GM23338 (cell line): ENCODE results near the gene PRELID1. TPM values are rescaled to one million over a fixed set of nuclear protein-coding genes. Genes with fewer than 3 reads are reported as not detected.

Source experiments
- ATAC-seq: fragments of 200-7000 bp; cut with Tn5 transposase; 3 replicates; pipeline ENCODE4 v1.9.1; 2020
- DNase-seq: peaks from one replicate; pipeline ENCODE4 v3.0.0-alpha.2; 2015; ENCODE audit warnings: low spot score
- H2AFZ ChIP-seq: fragments of 200-600 bp; sonication (generic); 2 replicates; pipeline ENCODE4 v1.8.0; 2016; ENCODE audit warnings: antibody characterized with exemption, mild to moderate bottlenecking, moderate library complexity
- H3F3A ChIP-seq: fragments of 200-600 bp; sonication (generic); replicated peaks from 2 replicates; pipeline ENCODE4 v1.8.0; 2017; ENCODE audit warnings: antibody characterized with exemption, mixed run types, low read depth
- H3K27ac ChIP-seq: fragments of 200-600 bp; sonication (generic); 2 replicates; pipeline ENCODE4 v1.6.1; 2016; ENCODE audit warnings: low read depth
- H3K27me3 ChIP-seq: fragments of 200-600 bp; sonication (generic); 2 replicates; pipeline ENCODE4 v1.8.0; 2016; ENCODE audit warnings: mild to moderate bottlenecking, mixed run types, moderate library complexity; ENCODE audit not compliant: insufficient read depth
- H3K36me3 ChIP-seq: fragments of 200-600 bp; sonication (generic); 2 replicates; pipeline ENCODE4 v1.8.0; 2016; ENCODE audit warnings: mild to moderate bottlenecking; ENCODE audit not compliant: insufficient read depth
- H3K4me1 ChIP-seq: fragments of 200-600 bp; sonication (generic); 2 replicates; pipeline ENCODE4 v1.8.0; 2016; ENCODE audit warnings: mild to moderate bottlenecking, moderate library complexity; ENCODE audit not compliant: insufficient read depth
- H3K4me2 ChIP-seq: fragments of 200-600 bp; sonication (generic); 2 replicates; pipeline ENCODE4 v1.7.1; 2017; ENCODE audit warnings: mixed run types
- H3K4me3 ChIP-seq: fragments of 200-600 bp; sonication (generic); 2 replicates; pipeline ENCODE4 v1.6.1; 2016; ENCODE audit warnings: mixed run types
- H3K79me2 ChIP-seq: fragments of 200-600 bp; sonication (generic); replicated peaks from 2 replicates; pipeline ENCODE4 v1.8.0; 2017; ENCODE audit warnings: mild to moderate bottlenecking; ENCODE audit not compliant: insufficient read depth
- H3K9me2 ChIP-seq: fragments of 200-600 bp; sonication (generic); 2 replicates; pipeline ENCODE4 v1.8.0; 2017; ENCODE audit not compliant: insufficient read depth
- H4K20me1 ChIP-seq: fragments of 200-600 bp; sonication (generic); replicated peaks from 2 replicates; pipeline ENCODE4 v1.8.0; 2017; ENCODE audit warnings: mild to moderate bottlenecking; ENCODE audit not compliant: insufficient read depth
- H3K27ac Mint-ChIP-seq: 2 replicates; pipeline ENCODE4 v1.8.0; 2020; ENCODE audit warnings: inconsistent platforms, mild to moderate bottlenecking, moderate library complexity, mixed read lengths
- H3K27me3 Mint-ChIP-seq: 3 replicates; pipeline ENCODE4 v1.8.0; 2022; ENCODE audit warnings: low read depth, mild to moderate bottlenecking, moderate library complexity, mixed read lengths, inconsistent platforms; ENCODE audit not compliant: insufficient read depth, poor library complexity
- H3K36me3 Mint-ChIP-seq: 3 replicates; pipeline ENCODE4 v1.8.0; 2021; ENCODE audit warnings: low read depth, mild to moderate bottlenecking, inconsistent platforms, moderate library complexity, mixed read lengths
- H3K4me1 Mint-ChIP-seq: 3 replicates; pipeline ENCODE4 v1.8.0; 2020; ENCODE audit warnings: mild to moderate bottlenecking, inconsistent platforms, mixed read lengths
- H3K4me3 Mint-ChIP-seq: 3 replicates; pipeline ENCODE4 v1.8.0; 2021; ENCODE audit warnings: moderate library complexity, mild to moderate bottlenecking, inconsistent platforms, mixed read lengths
- H3K9me3 Mint-ChIP-seq: 3 replicates; pipeline ENCODE4 v1.8.0; 2020; ENCODE audit warnings: moderate library complexity, mild to moderate bottlenecking, inconsistent platforms, mixed read lengths
- CREB1 ChIP-seq: fragments of 250-450 bp; sonication (Bioruptor Pico); IDR thresholded peaks from 2 replicates; pipeline ENCODE4 v1.5.0; 2020; ENCODE audit warnings: low read depth, mild to moderate bottlenecking, moderate library complexity
- EZH2 ChIP-seq: fragments of 200-600 bp; sonication (generic); IDR thresholded peaks from one replicate; pipeline ENCODE4 v1.8.0; 2017; ENCODE audit warnings: antibody characterized with exemption, mild to moderate bottlenecking, low read depth; ENCODE audit not compliant: unreplicated experiment
- EZH2phosphoT487 ChIP-seq: fragments of 200-600 bp; sonication (generic); IDR thresholded peaks from one replicate; pipeline ENCODE4 v1.8.1; 2018; ENCODE audit warnings: antibody characterized with exemption; ENCODE audit not compliant: unreplicated experiment
- JUNB ChIP-seq: IDR thresholded peaks from one replicate; pipeline ENCODE4 v1.6.1; 2016; ENCODE audit warnings: antibody characterized with exemption; ENCODE audit not compliant: unreplicated experiment
- NANOG ChIP-seq: IDR thresholded peaks from 2 replicates; pipeline ENCODE4 v1.6.1; 2016; ENCODE audit warnings: antibody characterized with exemption, borderline replicate concordance
- POLR2AphosphoS5 ChIP-seq: IDR thresholded peaks from 2 replicates; pipeline ENCODE4 v1.6.1; 2016; ENCODE audit warnings: antibody characterized with exemption, low read depth
- REST ChIP-seq: IDR thresholded peaks from one replicate; pipeline ENCODE4 v1.6.1; 2018; ENCODE audit warnings: antibody characterized with exemption; ENCODE audit not compliant: unreplicated experiment
- STAT1 ChIP-seq: IDR thresholded peaks from one replicate; pipeline ENCODE4 v1.6.1; 2016; ENCODE audit warnings: antibody characterized with exemption; ENCODE audit not compliant: unreplicated experiment
- ZNF114 ChIP-seq: fragments of 250-450 bp; sonication (Bioruptor Pico); IDR thresholded peaks from 2 replicates; pipeline ENCODE4 v1.5.0; 2020; ENCODE audit warnings: mild to moderate bottlenecking, moderate library complexity
- ZNF331 ChIP-seq: fragments of 250-450 bp; sonication (Bioruptor Pico); IDR thresholded peaks from 2 replicates; pipeline ENCODE4 v1.5.0; 2020; ENCODE audit warnings: low read depth, mild to moderate bottlenecking, moderate library complexity
- ZNF462 ChIP-seq: fragments of 250-450 bp; sonication (Bioruptor Pico); IDR thresholded peaks from 2 replicates; pipeline ENCODE4 v1.5.0; 2020; ENCODE audit warnings: mild to moderate bottlenecking, moderate library complexity
- polyA plus RNA-seq: library from polyadenylated mRNA; unstranded; fragments of >200 nt; fragmentation: Nextera tagmentation; extraction: Ambion mirVana; gene quantifications from 2 replicates; pipeline ENCODE4 v1.2.1, GENCODE V29; 2016
- total RNA-seq: library from RNA; depleted of rRNA; stranded (reverse); fragments of >200 nt; shearing (Covaris generic); gene quantifications from 2 replicates; pipeline ENCODE4 v1.2.3, GENCODE V29; 2014
- TF ChIP-seq, protein P1 (sequence below): IDR thresholded peaks from 2 replicates; pipeline ENCODE4 v1.6.1; 2016; ENCODE audit warnings: antibody characterized with exemption
- TF ChIP-seq, protein P2 (sequence below), 2 experiments: fragments of 200-600 bp in 1 of 2; sonication (generic) in 1 of 2; conservative IDR thresholded peaks; 2 replicates each; pipeline versions ENCODE4 v1.5.1 to v1.6.1; 2016 to 2017; ENCODE audit warnings: antibody characterized with exemption in 2 of 2, low read depth in 2 of 2, mild to moderate bottlenecking in 2 of 2, moderate library complexity in 1 of 2

Gene PRELID1
- total and polyA plus RNA-seq, 2 experiments from 2014 or later: 328 to 349 TPM

DNA sequence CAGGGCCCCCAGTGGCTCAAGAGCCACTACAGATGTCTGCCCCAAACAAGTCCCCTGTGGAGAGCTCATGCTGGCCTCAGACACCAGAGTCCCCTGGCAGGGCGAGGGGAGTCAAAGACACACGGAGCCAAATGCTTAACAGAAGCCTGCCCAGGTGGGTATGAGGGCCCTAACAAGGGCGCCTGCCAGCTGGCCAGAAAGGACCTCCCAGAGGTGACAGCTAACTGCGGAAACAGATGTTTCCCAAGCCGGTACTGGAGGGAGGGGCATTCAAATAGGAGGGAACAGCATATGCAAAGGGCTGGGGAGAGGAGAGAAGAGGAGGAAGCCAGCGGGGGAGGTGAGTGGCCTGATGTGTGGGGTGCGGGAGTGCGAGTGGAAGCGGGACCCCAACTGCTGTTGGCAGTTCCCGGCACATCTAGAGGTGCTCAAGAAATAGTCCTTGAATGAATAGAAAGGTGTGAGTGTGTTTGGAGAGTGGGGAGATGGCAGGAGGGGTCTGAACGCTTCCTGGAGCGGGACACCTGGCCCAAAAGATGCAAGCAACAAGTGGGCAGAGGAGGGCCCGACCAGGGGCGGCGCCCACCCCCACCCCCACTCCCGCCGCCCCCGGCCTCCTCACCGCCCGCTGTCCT lies 7.3 kb downstream of the PRELID1 start:
- H3K27me3 Mint-ChIP-seq: peaks cover 13% of the 10 kb centered on the region
- no peak overlapping the region; the same call in 1 of the 2 replicates for H3K27ac Mint-ChIP-seq
- peaks cover 13% of the 10 kb centered on the region for H3K36me3 Mint-ChIP-seq

More for the DNA sequence above, 7.3 kb downstream of the PRELID1 start:
- TF ChIP-seq POLR2AphosphoS5: no peak
- TF ChIP-seq EZH2phosphoT487: no peak
- TF ChIP-seq CREB1 (CRISPR knock-in tag): no peak
- no peak for TF ChIP-seq JUNB
- TF ChIP-seq ZNF331: no peak
- TF ChIP-seq EZH2: no peak
- TF ChIP-seq NANOG: no peak
- TF ChIP-seq ZNF114 (CRISPR knock-in tag): no peak
- TF ChIP-seq, protein P1, sequence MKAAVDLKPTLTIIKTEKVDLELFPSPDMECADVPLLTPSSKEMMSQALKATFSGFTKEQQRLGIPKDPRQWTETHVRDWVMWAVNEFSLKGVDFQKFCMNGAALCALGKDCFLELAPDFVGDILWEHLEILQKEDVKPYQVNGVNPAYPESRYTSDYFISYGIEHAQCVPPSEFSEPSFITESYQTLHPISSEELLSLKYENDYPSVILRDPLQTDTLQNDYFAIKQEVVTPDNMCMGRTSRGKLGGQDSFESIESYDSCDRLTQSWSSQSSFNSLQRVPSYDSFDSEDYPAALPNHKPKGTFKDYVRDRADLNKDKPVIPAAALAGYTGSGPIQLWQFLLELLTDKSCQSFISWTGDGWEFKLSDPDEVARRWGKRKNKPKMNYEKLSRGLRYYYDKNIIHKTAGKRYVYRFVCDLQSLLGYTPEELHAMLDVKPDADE: no peak
- TF ChIP-seq, protein P2, sequence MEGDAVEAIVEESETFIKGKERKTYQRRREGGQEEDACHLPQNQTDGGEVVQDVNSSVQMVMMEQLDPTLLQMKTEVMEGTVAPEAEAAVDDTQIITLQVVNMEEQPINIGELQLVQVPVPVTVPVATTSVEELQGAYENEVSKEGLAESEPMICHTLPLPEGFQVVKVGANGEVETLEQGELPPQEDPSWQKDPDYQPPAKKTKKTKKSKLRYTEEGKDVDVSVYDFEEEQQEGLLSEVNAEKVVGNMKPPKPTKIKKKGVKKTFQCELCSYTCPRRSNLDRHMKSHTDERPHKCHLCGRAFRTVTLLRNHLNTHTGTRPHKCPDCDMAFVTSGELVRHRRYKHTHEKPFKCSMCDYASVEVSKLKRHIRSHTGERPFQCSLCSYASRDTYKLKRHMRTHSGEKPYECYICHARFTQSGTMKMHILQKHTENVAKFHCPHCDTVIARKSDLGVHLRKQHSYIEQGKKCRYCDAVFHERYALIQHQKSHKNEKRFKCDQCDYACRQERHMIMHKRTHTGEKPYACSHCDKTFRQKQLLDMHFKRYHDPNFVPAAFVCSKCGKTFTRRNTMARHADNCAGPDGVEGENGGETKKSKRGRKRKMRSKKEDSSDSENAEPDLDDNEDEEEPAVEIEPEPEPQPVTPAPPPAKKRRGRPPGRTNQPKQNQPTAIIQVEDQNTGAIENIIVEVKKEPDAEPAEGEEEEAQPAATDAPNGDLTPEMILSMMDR (conservative IDR thresholded peaks at IDR 0.05; ENCODE audit: low read depth in 2 of 2): no peak
- no peak for TF ChIP-seq ZNF462 (CRISPR knock-in tag)
- TF ChIP-seq REST: no peak
- TF ChIP-seq STAT1: no peak
- Histone ChIP-seq H3K79me2 (no peaks in the 10 kb centered on the region; the same call in 1 of the 2 replicates), H3K4me1 (peaks cover 12% of the 10 kb centered on the region), H3K27me3 (no peaks in the 10 kb centered on the region), H3K36me3 (peaks cover 8% of the 10 kb centered on the region), H3F3A (peaks cover 22% of the 10 kb centered on the region), H3K27ac (no peak overlapping the region), H3K4me2 (peak overlapping the region; percentile 88), H2AFZ (no peak overlapping the region), H3K4me3 (peak overlapping the region; percentile 69), H3K9me2 (no peaks in the 10 kb centered on the region), H4K20me1 (peaks cover 11% of the 10 kb centered on the region; the same call in 1 of the 2 replicates)
- ATAC-seq (peak; percentile 0; the same call in 2 of the 3 replicates), DNase-seq (peak; percentile 67)
- H3K4me1 Mint-ChIP-seq: peaks cover 21% of the 10 kb centered on the region
- peak overlapping the region; percentile 75 for H3K4me3 Mint-ChIP-seq
- H3K9me3 Mint-ChIP-seq: no peaks in the 10 kb centered on the region; the same call in 2 of the 3 replicates
